Panc1 (cell line): ENCODE data around the gene MCM9.

Source experiments
- POLR2AphosphoS5 ChIP-seq: IDR thresholded peaks from 2 replicates; pipeline ENCODE4 v1.6.1; 2012; ENCODE audit warnings: mild to moderate bottlenecking, low read depth, low read length, moderate library complexity
- TF ChIP-seq, protein P1 (sequence below): fragments of 450-650 bp; IDR thresholded peaks from 2 replicates; pipeline ENCODE4 v1.5.1; 2017; ENCODE audit warnings: mild to moderate bottlenecking

DNA sequence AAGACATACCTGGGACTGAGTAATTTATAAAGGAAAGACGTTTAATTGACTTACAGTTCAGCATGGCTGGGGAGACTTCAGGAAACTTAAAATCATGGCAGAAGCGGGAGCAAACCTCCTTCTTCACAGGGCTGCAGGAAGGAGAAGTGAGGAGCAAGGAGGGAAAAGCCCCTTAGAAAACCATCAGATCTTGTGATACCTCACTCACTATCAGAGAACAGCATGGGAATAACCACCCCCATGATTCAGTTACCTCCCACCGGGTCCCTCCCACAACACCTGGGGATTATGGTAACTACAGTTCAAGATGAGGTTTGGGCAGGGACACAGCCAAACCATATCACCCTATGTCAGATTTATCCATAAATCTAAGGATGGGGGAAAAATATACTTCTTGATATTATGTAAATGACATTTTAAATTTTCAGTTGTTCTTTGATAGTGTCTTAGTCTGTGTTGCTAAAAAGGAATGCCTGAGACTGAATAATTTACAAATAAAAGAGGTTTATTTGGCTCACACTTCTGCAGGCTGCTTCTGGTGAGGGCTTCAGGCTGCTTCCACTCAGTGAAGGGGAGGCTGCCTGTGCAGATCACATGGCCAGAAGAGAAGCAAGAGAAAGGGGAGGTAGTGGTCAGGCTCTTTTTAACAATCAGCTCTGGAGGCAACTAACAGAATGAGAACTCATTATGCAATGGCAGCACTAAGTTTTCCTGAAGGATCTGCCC is 1.2 kb upstream of the MCM9 start:
- TF ChIP-seq, protein P1, sequence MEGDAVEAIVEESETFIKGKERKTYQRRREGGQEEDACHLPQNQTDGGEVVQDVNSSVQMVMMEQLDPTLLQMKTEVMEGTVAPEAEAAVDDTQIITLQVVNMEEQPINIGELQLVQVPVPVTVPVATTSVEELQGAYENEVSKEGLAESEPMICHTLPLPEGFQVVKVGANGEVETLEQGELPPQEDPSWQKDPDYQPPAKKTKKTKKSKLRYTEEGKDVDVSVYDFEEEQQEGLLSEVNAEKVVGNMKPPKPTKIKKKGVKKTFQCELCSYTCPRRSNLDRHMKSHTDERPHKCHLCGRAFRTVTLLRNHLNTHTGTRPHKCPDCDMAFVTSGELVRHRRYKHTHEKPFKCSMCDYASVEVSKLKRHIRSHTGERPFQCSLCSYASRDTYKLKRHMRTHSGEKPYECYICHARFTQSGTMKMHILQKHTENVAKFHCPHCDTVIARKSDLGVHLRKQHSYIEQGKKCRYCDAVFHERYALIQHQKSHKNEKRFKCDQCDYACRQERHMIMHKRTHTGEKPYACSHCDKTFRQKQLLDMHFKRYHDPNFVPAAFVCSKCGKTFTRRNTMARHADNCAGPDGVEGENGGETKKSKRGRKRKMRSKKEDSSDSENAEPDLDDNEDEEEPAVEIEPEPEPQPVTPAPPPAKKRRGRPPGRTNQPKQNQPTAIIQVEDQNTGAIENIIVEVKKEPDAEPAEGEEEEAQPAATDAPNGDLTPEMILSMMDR = no peak
- TF ChIP-seq POLR2AphosphoS5 = no peak
